ENCODE data around the gene SNRNP200. TPM values are rescaled to one million over a fixed set of nuclear protein-coding genes. Genes with fewer than 3 reads are reported as not detected.

SNRNP200 gene
- total and polyA plus RNA-seq, 2 donors: 58.3 to 107 TPM

DNA sequence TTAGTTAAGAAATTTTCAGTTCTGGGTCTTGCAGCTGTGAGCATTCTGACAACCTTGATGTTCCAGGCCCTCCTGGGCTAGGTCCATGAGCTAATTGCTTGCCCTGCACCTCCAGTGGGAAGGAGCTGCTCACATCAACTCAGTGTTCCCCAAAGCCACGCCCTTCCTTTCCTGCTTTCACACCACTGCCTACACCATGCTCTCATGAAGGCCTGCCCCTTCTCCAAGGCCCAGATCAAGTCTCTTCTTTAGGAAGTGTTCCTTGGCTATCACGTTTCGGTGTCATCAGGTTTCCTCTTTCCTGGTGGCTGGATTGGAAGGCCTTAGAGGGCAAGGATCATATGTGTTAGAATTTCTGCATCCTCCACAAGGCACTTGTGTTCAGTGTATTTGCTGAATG, 58.3 kb downstream of the SNRNP200 start:
- Histone ChIP-seq H3K4me3 (ENCODE audit: low read depth, low read length) (no peak overlapping the region), H3K36me3 (ENCODE audit: insufficient read depth) (no peaks in the 10 kb centered on the region), H3K4me1 (ENCODE audit: insufficient read depth) (no peaks in the 10 kb centered on the region), H3K27ac (ENCODE audit: low read depth) (no peak overlapping the region)
- 79% methylated on average over 3 of the region's 3 CpGs for WGBS
- DNase-seq (ENCODE audit: extremely low spot score): no peak

DNA sequence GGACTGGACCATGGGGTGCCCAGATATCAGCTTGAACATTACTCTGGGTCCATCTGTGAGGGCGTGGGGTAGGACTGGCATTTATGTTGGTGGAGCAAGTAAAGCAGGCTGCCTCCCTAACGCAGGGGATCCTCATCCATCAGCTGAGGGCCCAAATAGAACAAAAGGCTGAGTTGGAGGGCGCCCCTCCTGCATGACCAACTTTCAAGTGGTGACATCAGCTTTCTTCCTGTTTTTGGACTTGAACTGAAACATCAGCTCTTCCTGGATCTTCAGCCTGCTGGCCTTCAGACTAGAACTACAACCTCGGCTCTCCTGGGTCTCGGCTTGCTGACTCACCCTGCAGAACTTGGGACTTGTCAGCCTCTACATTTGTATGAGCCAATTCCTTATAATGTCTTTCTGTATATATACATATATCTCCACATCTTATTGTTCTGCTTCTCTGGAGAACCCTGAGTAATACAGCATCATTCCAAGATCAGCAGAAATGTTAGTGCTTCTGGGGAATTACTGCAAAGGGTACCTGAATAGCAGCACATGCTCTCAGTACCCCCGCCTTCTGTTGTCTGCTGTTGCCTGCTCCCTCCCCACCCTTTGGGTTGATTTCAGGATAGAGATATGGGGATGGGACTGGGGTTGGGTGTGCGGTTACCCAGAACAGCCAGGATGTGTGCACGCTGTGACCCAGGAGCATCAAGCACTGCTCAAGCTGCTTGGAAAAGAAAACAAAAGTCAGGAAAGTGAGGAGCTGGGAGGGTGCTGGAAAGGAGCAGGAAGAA, 59.5 kb downstream of the SNRNP200 start:
- WGBS: 88% methylated on average over 8 of the region's 8 CpGs
- H3K27ac ChIP-seq (ENCODE audit: low read depth): no peak overlapping the region
- no peak overlapping the region for H3K4me3 ChIP-seq (ENCODE audit: low read depth, low read length)
- H3K4me1 ChIP-seq (ENCODE audit: insufficient read depth): no peaks in the 10 kb centered on the region
- no peaks in the 10 kb centered on the region for H3K36me3 ChIP-seq (ENCODE audit: insufficient read depth)
- DNase-seq (ENCODE audit: extremely low spot score): no peak

DNA sequence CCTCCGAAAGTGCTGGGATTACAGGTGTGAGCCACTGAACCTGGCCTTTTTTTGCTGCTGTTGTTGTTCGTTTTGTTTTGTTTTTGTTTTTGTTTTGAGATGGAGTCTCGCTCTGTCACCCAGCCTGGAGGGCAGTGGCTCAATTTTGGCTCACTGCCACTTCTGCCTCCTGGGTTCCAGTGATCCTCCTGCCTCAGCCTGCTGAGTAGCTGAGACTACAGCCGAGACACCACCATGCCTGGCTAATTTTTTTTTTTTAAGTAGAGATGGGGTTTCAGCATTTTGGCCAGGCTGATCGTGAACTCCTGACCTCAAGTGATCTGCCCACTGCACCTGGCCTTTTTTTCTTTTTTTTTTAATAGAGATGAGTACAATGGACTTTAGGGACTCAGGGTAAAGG, 61.5 kb downstream of the SNRNP200 start:
- WGBS: 86% methylated on average over 5 of the region's 5 CpGs
- Histone ChIP-seq H3K4me3 (ENCODE audit: low read depth, low read length) (no peak overlapping the region), H3K4me1 (ENCODE audit: insufficient read depth) (no peaks in the 10 kb centered on the region), H3K27ac (ENCODE audit: low read depth) (no peak overlapping the region), H3K36me3 (ENCODE audit: insufficient read depth) (no peaks in the 10 kb centered on the region)
- DNase-seq (ENCODE audit: extremely low spot score): no peak

DNA sequence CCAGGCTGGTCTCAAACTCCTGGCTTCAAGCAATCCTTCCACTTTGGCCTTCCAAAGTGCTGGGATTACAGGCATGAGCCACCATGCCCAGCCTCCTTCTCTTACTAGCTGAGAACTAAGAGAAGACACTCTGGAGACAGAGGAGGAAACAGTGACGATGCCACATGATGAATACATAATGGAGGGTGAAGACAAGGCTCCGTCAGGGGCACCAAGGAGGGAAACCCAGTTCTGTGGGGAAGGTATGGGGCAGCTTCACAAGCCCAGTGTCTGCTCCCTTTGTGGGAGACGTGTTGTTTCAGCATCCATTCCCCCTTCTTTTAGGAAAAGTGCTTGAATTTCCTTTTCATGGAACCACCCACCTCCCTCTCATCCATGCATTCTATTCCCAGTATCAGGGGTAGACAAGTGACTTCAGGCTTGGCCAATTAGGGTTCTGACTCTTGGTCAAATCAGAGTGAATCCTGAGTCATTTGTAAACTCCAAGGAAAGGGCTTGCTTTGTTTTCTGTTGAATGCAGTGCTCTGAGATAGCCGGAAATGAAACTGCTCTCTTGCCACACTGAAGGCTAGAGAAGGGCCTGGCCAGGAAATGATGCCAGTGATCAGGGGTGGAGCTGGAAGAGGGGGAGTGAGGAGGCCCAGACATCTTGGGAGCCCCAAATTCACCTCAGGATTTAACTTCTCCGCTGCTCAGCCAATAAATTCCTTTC, 63.3 kb downstream of the SNRNP200 start:
- Histone ChIP-seq H3K4me3 (ENCODE audit: low read depth, low read length) (no peak overlapping the region), H3K4me1 (ENCODE audit: insufficient read depth) (no peaks in the 10 kb centered on the region), H3K36me3 (ENCODE audit: insufficient read depth) (no peaks in the 10 kb centered on the region), H3K27ac (ENCODE audit: low read depth) (no peak overlapping the region)
- 65% methylated on average over 5 of the region's 5 CpGs for WGBS
- DNase-seq (ENCODE audit: extremely low spot score): no peak

DNA sequence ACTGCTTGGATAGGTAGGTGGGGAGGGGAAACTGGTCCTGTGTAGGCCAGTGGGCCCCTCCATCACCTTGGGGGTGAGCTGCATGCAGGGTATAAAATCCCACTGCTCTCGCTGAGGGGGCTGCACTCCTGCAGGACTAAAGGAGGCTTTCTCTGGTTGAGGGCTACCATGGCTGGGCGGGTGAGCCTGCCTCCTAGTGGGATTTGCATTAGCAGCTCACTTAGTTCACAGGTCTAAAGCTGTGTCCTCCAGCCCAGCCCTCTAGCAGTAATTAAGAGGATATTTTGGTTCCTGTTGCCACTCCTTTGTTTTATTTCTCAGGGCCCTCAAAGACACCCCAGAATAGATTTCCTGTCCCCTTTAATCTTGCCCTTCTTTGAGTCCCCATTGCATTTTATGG, 64.1 kb downstream of the SNRNP200 start:
- no peak overlapping the region for H3K27ac ChIP-seq (ENCODE audit: low read depth)
- no peak for DNase-seq (ENCODE audit: extremely low spot score)

DNA sequence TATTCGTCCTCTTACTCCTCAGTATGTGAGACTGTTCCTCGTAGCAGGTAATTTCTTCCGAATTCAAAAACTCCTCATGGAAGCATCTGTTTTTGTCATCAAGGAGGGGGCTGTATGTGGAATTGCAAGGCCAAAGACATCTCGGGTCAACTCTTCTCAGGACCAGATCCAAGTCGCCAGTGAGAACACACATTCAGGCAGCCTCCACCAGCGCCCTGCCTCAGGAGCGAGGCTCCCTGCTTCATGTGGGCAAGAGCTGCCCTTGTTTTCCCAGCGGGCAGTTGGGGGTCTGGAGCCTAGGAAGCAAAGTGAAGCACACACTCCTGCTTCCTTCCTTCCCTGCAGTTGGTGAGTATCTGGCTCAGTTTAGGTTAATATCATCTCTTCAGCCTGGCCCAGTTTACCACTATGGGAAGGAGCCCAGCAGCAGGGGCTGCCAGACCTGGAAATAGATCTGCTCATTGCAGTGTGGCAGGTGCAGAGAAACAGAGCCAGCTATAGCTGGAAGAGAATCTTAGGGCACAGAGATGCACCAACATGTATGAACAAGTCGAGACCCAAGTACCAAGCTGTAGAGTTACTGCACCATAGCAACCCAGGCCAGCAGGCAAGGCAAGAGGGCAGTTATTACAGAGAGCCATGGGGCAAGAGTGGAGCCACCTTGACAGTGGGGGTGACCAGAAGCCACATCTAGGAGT, 64.9 kb downstream of the SNRNP200 start:
- Histone ChIP-seq H3K36me3 (ENCODE audit: insufficient read depth) (no peaks in the 10 kb centered on the region), H3K4me3 (ENCODE audit: low read depth, low read length) (no peak overlapping the region), H3K4me1 (ENCODE audit: insufficient read depth) (no peaks in the 10 kb centered on the region), H3K27ac (ENCODE audit: low read depth) (no peak overlapping the region)
- WGBS: 89% methylated on average over 9 of the region's 9 CpGs
- no peak for DNase-seq (ENCODE audit: extremely low spot score)

More for the DNA sequence above, 64.1 kb downstream of the SNRNP200 start:
- Histone ChIP-seq H3K4me1 (ENCODE audit: insufficient read depth) (no peaks in the 10 kb centered on the region), H3K36me3 (ENCODE audit: insufficient read depth) (no peaks in the 10 kb centered on the region), H3K4me3 (ENCODE audit: low read depth, low read length) (no peak overlapping the region)
- WGBS: 78% methylated on average over 2 of the region's 2 CpGs

DNA sequence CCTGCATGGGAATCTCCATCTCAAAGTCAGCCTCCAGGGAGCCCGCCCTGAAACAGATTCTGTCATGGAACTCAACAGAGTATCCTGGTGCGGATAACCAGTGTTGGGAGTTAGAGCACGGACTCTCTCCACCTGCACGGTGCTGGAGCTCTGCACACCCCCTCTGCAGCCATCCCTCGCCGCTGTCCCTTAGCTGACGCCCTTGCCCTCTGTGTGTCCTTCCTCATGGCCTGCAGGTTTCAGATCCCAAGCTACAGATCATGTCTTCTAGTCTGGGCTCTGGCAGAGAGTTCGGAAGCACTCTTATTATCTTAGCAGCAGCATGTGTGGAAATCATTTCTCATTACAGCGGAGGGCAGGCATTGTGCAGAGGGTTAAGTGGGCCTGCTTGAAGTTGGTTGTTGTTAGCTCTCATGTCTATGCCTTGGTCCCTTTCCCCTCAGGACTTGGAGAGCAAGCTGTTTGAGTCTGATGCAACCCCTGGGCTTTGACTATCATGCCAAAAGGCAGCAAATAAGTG, 65.5 kb downstream of the SNRNP200 start:
- DNase-seq (ENCODE audit: extremely low spot score): no peak
- Histone ChIP-seq H3K4me1 (ENCODE audit: insufficient read depth) (no peaks in the 10 kb centered on the region), H3K36me3 (ENCODE audit: insufficient read depth) (no peaks in the 10 kb centered on the region), H3K4me3 (ENCODE audit: low read depth, low read length) (no peak overlapping the region), H3K27ac (ENCODE audit: low read depth) (no peak overlapping the region)
- 92% methylated on average over 9 of the region's 9 CpGs for WGBS

DNA sequence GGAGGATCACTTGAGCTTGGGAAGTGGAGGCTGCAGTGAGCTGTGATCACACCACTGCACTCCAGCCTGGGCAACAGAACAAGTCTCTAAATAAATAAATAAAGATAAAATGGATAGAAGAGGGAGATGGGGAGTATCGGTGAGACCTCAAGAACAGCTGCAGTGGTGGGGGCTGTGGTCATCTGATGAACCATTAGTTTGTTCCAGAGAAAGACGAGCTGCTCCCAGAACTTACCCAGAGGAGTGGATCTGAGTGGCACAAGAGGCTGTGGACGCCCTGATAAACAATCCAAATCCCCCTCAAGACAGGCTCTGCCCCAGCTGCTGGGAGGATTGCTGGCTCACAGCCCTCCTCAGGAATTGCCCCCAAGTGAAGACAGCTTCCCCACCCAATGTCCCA, 66.3 kb downstream of the SNRNP200 start:
- Histone ChIP-seq H3K27ac (ENCODE audit: low read depth) (no peak overlapping the region), H3K4me1 (ENCODE audit: insufficient read depth) (no peaks in the 10 kb centered on the region), H3K4me3 (ENCODE audit: low read depth, low read length) (no peak overlapping the region), H3K36me3 (ENCODE audit: insufficient read depth) (no peaks in the 10 kb centered on the region)
- DNase-seq (ENCODE audit: extremely low spot score): no peak
- WGBS: 75% methylated on average over 3 of the region's 3 CpGs

DNA sequence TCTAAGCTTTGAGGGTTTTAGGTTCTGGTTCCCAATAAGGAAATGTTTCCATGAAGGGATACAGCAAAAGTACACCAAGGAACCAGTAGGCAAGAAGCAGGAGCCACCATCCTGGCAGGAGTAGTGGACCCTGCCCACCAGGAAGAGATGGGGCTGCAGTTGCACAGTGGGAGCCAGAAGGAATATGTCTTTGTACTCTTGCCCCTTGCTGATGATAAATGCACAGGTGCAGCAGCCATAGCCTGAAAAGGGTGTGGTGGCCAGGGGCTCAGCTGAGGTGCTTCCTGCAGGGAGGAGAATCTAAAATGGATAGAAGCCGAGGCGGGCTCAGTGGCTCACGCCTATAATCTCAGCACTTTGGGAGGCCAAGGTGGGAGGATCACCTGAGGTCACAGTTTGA, 67.1 kb downstream of the SNRNP200 start:
- Histone ChIP-seq H3K36me3 (ENCODE audit: insufficient read depth) (no peaks in the 10 kb centered on the region), H3K4me1 (ENCODE audit: insufficient read depth) (no peaks in the 10 kb centered on the region), H3K4me3 (ENCODE audit: low read depth, low read length) (no peak overlapping the region), H3K27ac (ENCODE audit: low read depth) (no peak overlapping the region)
- DNase-seq (ENCODE audit: extremely low spot score): no peak
- WGBS: 98% methylated on average over 3 of the region's 3 CpGs

DNA sequence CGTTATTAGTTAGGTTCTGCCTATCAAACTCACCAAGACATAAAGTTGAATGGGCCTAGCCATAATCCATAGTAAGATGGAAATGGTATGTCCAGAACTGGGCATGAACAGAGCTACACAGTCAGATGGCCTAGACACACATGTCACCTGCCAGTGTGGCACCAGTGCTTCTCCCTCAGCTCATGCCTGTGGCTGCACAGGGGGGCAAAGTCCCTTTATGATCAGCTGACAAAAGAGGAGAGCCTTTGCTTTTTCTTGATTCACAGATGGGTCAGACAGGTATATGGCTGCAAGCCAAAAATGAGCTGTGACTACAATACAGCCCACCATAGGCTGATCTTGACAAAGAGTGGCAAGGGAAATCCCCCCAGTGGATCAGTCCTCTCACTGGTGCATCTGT, 68.5 kb downstream of the SNRNP200 start:
- WGBS: 100% methylated on average over 1 of the region's 1 CpG
- Histone ChIP-seq H3K4me1 (ENCODE audit: insufficient read depth) (no peaks in the 10 kb centered on the region), H3K4me3 (ENCODE audit: low read depth, low read length) (no peak overlapping the region), H3K36me3 (ENCODE audit: insufficient read depth) (no peaks in the 10 kb centered on the region), H3K27ac (ENCODE audit: low read depth) (no peak overlapping the region)
- DNase-seq (ENCODE audit: extremely low spot score): no peak

DNA sequence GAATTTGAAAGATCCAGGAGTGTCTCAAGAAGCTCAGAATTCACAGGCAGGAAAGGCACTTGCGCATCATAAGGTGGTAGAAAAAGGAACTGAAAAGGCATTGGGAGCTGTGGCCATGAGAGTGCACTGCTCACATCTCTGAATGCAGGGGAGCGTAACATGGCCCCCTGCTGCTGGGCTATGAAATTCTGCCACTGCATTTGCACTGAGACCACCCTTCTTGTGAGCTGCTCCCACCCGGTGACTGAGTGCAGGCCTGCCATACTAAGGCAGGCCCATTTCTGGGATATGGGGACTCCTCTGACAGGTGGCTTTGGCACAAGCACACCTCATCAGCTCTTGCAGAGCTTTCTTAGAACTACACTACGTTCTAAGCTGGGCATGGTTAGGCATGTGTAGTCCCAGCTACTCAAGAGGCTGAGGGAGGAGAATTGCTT, 71.4 kb downstream of the SNRNP200 start:
- DNase-seq (ENCODE audit: extremely low spot score): no peak
- H3K36me3 ChIP-seq (ENCODE audit: insufficient read depth): no peaks in the 10 kb centered on the region
- H3K4me1 ChIP-seq (ENCODE audit: insufficient read depth): no peaks in the 10 kb centered on the region
- no peak overlapping the region for H3K27ac ChIP-seq (ENCODE audit: low read depth)
- no peak overlapping the region for H3K4me3 ChIP-seq (ENCODE audit: low read depth, low read length)
- 87% methylated on average over 4 of the region's 4 CpGs for WGBS

DNA sequence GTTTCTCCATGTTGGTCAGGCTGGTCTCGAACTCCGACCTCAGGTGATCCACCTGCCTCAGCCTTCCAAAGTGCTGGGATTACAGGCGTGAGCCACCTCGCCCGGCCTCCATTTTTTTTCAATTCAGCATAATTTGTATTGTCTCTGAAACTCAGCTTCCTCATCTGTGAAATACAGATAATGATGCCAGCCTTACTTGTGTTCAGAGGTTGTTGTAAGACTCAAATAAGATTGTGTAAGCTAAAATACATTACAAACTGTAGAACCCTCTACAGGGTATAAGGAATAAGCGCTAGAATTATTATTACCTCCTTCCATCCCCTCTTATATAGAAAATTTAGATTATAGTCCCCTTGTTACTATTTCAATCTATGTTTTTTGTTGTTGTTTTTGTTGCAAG, 71.9 kb downstream of the SNRNP200 start:
- H3K36me3 ChIP-seq (ENCODE audit: insufficient read depth): no peaks in the 10 kb centered on the region
- no peak overlapping the region for H3K4me3 ChIP-seq (ENCODE audit: low read depth, low read length)
- WGBS: 95% methylated on average over 6 of the region's 6 CpGs
- no peak for DNase-seq (ENCODE audit: extremely low spot score)
- H3K4me1 ChIP-seq (ENCODE audit: insufficient read depth): no peaks in the 10 kb centered on the region
- H3K27ac ChIP-seq (ENCODE audit: low read depth): no peak overlapping the region

DNA sequence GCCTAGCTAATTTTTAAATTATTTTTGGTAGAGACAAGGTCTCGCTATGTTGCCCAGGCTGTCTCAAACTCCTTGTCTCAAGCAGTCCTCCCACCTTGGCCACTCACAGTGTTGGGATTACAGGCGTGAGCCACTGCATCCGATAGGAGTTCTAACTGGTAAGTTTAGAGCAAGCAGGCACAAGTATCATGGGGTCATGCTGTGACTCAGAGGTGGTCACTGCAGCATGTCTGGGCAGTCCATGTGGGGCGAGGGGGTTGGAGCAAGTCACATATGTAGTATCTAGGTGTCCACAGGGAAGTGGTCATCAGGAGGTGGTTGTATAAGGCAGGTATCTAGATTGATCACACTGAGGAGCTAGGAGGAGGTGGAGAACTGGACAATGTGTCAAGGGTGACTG, 74.0 kb downstream of the SNRNP200 start:
- Histone ChIP-seq H3K4me1 (ENCODE audit: insufficient read depth) (no peaks in the 10 kb centered on the region), H3K4me3 (ENCODE audit: low read depth, low read length) (no peak overlapping the region), H3K27ac (ENCODE audit: low read depth) (no peak overlapping the region), H3K36me3 (ENCODE audit: insufficient read depth) (no peaks in the 10 kb centered on the region)
- WGBS: 96% methylated on average over 4 of the region's 4 CpGs
- DNase-seq (ENCODE audit: extremely low spot score): no peak
